ENCODE results near the gene PANX2.

- TF ChIP-seq CTCF (IDR thresholded peaks at IDR 0.05; ENCODE audit: low read depth, low read length) (no peak), MAX (IDR thresholded peaks at IDR 0.05; ENCODE audit: low read depth, low read length) (no peak), POLR2A (IDR thresholded peaks at IDR 0.05; ENCODE audit: extremely low read depth, insufficient read length) (no peak), MYC (IDR thresholded peaks at IDR 0.05; ENCODE audit: low read depth, low read length) (no peak)
Observed at GRCh38 chr22:50161508-50162390, 8.8 kb upstream of the PANX2 start.
